WTC11 (cell line): Measurements from ENCODE around the gene ABLIM2. TPM values are rescaled to one million over a fixed set of nuclear protein-coding genes. Genes with fewer than 3 reads are reported as not detected.

Source experiments
- ATAC-seq: fragments of 200-7000 bp; cut with Tn5 transposase; 2 replicates; pipeline ENCODE4 v1.10.0; 2021; ENCODE audit warnings: mild to moderate bottlenecking, moderate library complexity
- CTCF ChIA-PET: fragments of 300-600 bp; sonication (Branson Sonifier 250); formaldehyde crosslinking; loops from one replicate; lab custom pipeline; 2021; ENCODE audit warnings: antibody characterized with exemption; lab: Charles Lee
- POLR2A ChIA-PET: fragments of 350-600 bp; sonication (Branson Sonifier 250); formaldehyde crosslinking; loops from one replicate; lab custom pipeline; 2021; ENCODE audit warnings: antibody characterized with exemption; lab: Charles Lee
- DNase-seq: peaks from one replicate; pipeline ENCODE4 v3.0.0; 2021; ENCODE audit warnings: low spot score
- H3K27ac Mint-ChIP-seq: 2 replicates; pipeline ENCODE4 v1.8.0; 2021; ENCODE audit warnings: mixed read lengths
- H3K27me3 Mint-ChIP-seq: 2 replicates; pipeline ENCODE4 v1.8.0; 2021; ENCODE audit warnings: low read depth, mild to moderate bottlenecking, moderate library complexity, mixed read lengths
- H3K36me3 Mint-ChIP-seq: 2 replicates; pipeline ENCODE4 v1.8.0; 2021; ENCODE audit warnings: mixed read lengths
- H3K4me1 Mint-ChIP-seq: 2 replicates; pipeline ENCODE4 v1.8.0; 2022; ENCODE audit warnings: mixed read lengths
- H3K4me3 Mint-ChIP-seq: 2 replicates; pipeline ENCODE4 v1.8.0; 2021; ENCODE audit warnings: mild to moderate bottlenecking, moderate library complexity, mixed read lengths
- H3K9me3 Mint-ChIP-seq: 2 replicates; pipeline ENCODE4 v1.8.0; 2021; ENCODE audit warnings: mixed read lengths
- EMX1 ChIP-seq: fragments of 250-450 bp; sonication (Bioruptor Pico); IDR thresholded peaks from 2 replicates; pipeline ENCODE4 v1.8.0; 2021; ENCODE audit warnings: mild to moderate bottlenecking
- ERG ChIP-seq: fragments of 250-450 bp; sonication (Bioruptor Pico); IDR thresholded peaks from 2 replicates; pipeline ENCODE4 v1.8.0; 2021; ENCODE audit warnings: mild to moderate bottlenecking
- GRHL2 ChIP-seq: fragments of 250-450 bp; sonication (Bioruptor Pico); IDR thresholded peaks from 2 replicates; pipeline ENCODE4 v1.8.0; 2022; ENCODE audit warnings: mild to moderate bottlenecking, moderate library complexity; ENCODE audit not compliant: insufficient replicate concordance, severe bottlenecking
- NR2C2 ChIP-seq: sonication (generic); formaldehyde crosslinking; IDR thresholded peaks from 2 replicates; pipeline ENCODE4 v1.8.0; 2022; ENCODE audit warnings: mild to moderate bottlenecking, missing genetic modification reagents
- PRRX2 ChIP-seq: fragments of 250-450 bp; sonication (Bioruptor Pico); IDR thresholded peaks from 2 replicates; pipeline ENCODE4 v1.8.0; 2021; ENCODE audit warnings: mild to moderate bottlenecking
- RORB ChIP-seq: fragments of 250-450 bp; sonication (Bioruptor Pico); IDR thresholded peaks from 2 replicates; pipeline ENCODE4 v1.9.0; 2021; ENCODE audit warnings: mild to moderate bottlenecking
- SMAD4 ChIP-seq: sonication (generic); formaldehyde crosslinking; IDR thresholded peaks from 2 replicates; pipeline ENCODE4 v1.8.0; 2022; ENCODE audit warnings: mild to moderate bottlenecking, missing genetic modification reagents
- ZNF671 ChIP-seq: fragments of 250-450 bp; sonication (Bioruptor Pico); IDR thresholded peaks from 2 replicates; pipeline ENCODE4 v1.8.0; 2021; ENCODE audit warnings: mild to moderate bottlenecking
- total RNA-seq: library from RNA; stranded (reverse); gene quantifications from 3 replicates; pipeline ENCODE4 v1.2.3, GENCODE V29; 2021
- TF ChIP-seq, protein P1 (sequence below): sonication (generic); formaldehyde crosslinking; IDR thresholded peaks from 2 replicates; pipeline ENCODE4 v1.8.0; 2023; ENCODE audit warnings: mild to moderate bottlenecking, missing genetic modification reagents
- TF ChIP-seq, protein P2 (sequence below): sonication (generic); formaldehyde crosslinking; IDR thresholded peaks from 2 replicates; pipeline ENCODE4 v1.8.0; 2022; ENCODE audit warnings: mild to moderate bottlenecking, missing genetic modification reagents
- TF ChIP-seq, protein P3 (sequence below): fragments of 250-450 bp; sonication (Bioruptor Pico); IDR thresholded peaks from 2 replicates; pipeline ENCODE4 v1.9.0; 2021; ENCODE audit warnings: mild to moderate bottlenecking
- TF ChIP-seq, protein P4 (sequence below): sonication (generic); formaldehyde crosslinking; conservative IDR thresholded peaks from 2 replicates; pipeline ENCODE4 v1.8.1; 2022; ENCODE audit warnings: mild to moderate bottlenecking, missing genetic modification reagents

ABLIM2 gene
- total RNA-seq, 1 experiment from 2014 or later: 2.6 TPM

- peaks cover 7% of the 10 kb centered on the region for H3K9me3 Mint-ChIP-seq
These were observed 40.1 kb downstream of the ABLIM2 start for GRCh38 chr4:8118531-8118930.

GRCh38 chr4:8118035-8118434, 40.6 kb downstream of the ABLIM2 start:
- TF ChIP-seq, protein P1, sequence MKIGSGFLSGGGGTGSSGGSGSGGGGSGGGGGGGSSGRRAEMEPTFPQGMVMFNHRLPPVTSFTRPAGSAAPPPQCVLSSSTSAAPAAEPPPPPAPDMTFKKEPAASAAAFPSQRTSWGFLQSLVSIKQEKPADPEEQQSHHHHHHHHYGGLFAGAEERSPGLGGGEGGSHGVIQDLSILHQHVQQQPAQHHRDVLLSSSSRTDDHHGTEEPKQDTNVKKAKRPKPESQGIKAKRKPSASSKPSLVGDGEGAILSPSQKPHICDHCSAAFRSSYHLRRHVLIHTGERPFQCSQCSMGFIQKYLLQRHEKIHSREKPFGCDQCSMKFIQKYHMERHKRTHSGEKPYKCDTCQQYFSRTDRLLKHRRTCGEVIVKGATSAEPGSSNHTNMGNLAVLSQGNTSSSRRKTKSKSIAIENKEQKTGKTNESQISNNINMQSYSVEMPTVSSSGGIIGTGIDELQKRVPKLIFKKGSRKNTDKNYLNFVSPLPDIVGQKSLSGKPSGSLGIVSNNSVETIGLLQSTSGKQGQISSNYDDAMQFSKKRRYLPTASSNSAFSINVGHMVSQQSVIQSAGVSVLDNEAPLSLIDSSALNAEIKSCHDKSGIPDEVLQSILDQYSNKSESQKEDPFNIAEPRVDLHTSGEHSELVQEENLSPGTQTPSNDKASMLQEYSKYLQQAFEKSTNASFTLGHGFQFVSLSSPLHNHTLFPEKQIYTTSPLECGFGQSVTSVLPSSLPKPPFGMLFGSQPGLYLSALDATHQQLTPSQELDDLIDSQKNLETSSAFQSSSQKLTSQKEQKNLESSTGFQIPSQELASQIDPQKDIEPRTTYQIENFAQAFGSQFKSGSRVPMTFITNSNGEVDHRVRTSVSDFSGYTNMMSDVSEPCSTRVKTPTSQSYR: no peak
- TF ChIP-seq, protein P2, sequence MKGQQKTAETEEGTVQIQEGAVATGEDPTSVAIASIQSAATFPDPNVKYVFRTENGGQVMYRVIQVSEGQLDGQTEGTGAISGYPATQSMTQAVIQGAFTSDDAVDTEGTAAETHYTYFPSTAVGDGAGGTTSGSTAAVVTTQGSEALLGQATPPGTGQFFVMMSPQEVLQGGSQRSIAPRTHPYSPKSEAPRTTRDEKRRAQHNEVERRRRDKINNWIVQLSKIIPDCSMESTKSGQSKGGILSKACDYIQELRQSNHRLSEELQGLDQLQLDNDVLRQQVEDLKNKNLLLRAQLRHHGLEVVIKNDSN: no peak
- ATAC-seq (no peak), DNase-seq (no peak)
- H3K27ac Mint-ChIP-seq: no peak overlapping the region
- POLR2A ChIA-PET: no interaction called here
- H3K4me1 Mint-ChIP-seq: peaks cover 7% of the 10 kb centered on the region; the same call in 1 of the 2 replicates
- H3K36me3 Mint-ChIP-seq: no peaks in the 10 kb centered on the region
- CTCF ChIA-PET: no interaction called here
- H3K9me3 Mint-ChIP-seq: peaks cover 7% of the 10 kb centered on the region
- no peak overlapping the region for H3K4me3 Mint-ChIP-seq
- H3K27me3 Mint-ChIP-seq: peaks cover 3% of the 10 kb centered on the region; the same call in 1 of the 2 replicates

More at GRCh38 chr4:8118531-8118930, 40.1 kb downstream of the ABLIM2 start:
- peaks cover 7% of the 10 kb centered on the region; the same call in 1 of the 2 replicates for H3K4me1 Mint-ChIP-seq
- H3K27ac Mint-ChIP-seq: no peak overlapping the region
- H3K27me3 Mint-ChIP-seq: peaks cover 3% of the 10 kb centered on the region; the same call in 1 of the 2 replicates
- H3K36me3 Mint-ChIP-seq: no peaks in the 10 kb centered on the region
- TF ChIP-seq GRHL2 (CRISPR knock-in tag): no peak
- TF ChIP-seq ERG (CRISPR knock-in tag): no peak
- TF ChIP-seq, protein P3, sequence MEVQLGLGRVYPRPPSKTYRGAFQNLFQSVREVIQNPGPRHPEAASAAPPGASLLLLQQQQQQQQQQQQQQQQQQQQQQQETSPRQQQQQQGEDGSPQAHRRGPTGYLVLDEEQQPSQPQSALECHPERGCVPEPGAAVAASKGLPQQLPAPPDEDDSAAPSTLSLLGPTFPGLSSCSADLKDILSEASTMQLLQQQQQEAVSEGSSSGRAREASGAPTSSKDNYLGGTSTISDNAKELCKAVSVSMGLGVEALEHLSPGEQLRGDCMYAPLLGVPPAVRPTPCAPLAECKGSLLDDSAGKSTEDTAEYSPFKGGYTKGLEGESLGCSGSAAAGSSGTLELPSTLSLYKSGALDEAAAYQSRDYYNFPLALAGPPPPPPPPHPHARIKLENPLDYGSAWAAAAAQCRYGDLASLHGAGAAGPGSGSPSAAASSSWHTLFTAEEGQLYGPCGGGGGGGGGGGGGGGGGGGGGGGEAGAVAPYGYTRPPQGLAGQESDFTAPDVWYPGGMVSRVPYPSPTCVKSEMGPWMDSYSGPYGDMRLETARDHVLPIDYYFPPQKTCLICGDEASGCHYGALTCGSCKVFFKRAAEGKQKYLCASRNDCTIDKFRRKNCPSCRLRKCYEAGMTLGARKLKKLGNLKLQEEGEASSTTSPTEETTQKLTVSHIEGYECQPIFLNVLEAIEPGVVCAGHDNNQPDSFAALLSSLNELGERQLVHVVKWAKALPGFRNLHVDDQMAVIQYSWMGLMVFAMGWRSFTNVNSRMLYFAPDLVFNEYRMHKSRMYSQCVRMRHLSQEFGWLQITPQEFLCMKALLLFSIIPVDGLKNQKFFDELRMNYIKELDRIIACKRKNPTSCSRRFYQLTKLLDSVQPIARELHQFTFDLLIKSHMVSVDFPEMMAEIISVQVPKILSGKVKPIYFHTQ (CRISPR knock-in tag): no peak
- TF ChIP-seq, protein P4, sequence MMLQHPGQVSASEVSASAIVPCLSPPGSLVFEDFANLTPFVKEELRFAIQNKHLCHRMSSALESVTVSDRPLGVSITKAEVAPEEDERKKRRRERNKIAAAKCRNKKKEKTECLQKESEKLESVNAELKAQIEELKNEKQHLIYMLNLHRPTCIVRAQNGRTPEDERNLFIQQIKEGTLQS (CRISPR knock-in tag): no peak
- POLR2A ChIA-PET: no interaction called here
- CTCF ChIA-PET: no interaction called here
- DNase-seq (no peak), ATAC-seq (no peak)
- no peak overlapping the region for H3K4me3 Mint-ChIP-seq

DNA sequence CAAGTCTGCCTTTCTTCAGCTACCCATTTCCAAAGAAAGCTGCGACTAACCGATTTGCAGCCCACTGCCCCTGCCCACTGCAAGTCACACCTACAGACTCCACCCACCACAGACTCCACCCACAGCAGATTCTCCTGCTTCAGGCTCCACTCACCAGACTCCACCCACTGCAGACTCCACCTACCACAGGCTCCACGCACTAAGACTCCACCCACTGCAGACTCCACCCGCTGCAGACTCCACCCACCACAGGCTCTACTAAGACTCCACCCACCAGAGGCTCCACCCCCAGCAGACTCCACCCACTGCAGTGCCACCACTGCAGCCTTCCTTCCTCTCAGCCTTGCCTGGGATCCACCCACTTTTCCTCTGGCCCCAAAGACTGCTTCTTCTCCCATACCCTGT, 41.3 kb downstream of the ABLIM2 start:
- peak; percentile 97 for ATAC-seq
- CTCF ChIA-PET: interaction anchor here (2.7 kb wide), 1 partner anchor 59 kb away, joined by 10 read pairs; no protein-coding TSS in a partner anchor
- Mint-ChIP-seq H3K4me1 (peaks cover 12% of the 10 kb centered on the region), H3K27me3 (peaks cover 3% of the 10 kb centered on the region; the same call in 1 of the 2 replicates)
- TF ChIP-seq NR2C2 (CRISPR knock-in tag): no peak
- TF ChIP-seq EMX1: no peak
- no peak for TF ChIP-seq RORB
- no peak for TF ChIP-seq ZNF671
- TF ChIP-seq, protein P2: no peak
- TF ChIP-seq SMAD4 (CRISPR knock-in tag): no peak
- TF ChIP-seq PRRX2 (CRISPR knock-in tag): no peak
- TF ChIP-seq, all 79 proteins: peak for 0
- H3K27ac Mint-ChIP-seq: peak overlapping the region; percentile 51; the same call in 1 of the 2 replicates
- H3K9me3 Mint-ChIP-seq: peaks cover 7% of the 10 kb centered on the region
- DNase-seq: peak; percentile 85
- no peaks in the 10 kb centered on the region for H3K36me3 Mint-ChIP-seq
- H3K4me3 Mint-ChIP-seq: no peak overlapping the region
- POLR2A ChIA-PET: no interaction called here
